GM12878 (cell line): ENCODE data around the gene VRK3. TPM values are rescaled to one million over a fixed set of nuclear protein-coding genes. Genes with fewer than 3 reads are reported as not detected.

Experiments
- ATAC-seq: fragments of 200-7000 bp; cut with Tn5 transposase; 3 replicates; pipeline ENCODE4 v1.9.1; 2020; ENCODE audit warnings: mild to moderate bottlenecking, moderate library complexity
- BruUV-seq: library from RNA; stranded (reverse); fragments of 400-500 nt; replicated peaks from 2 replicates; lab custom pipeline; 2021; lab: Mats Ljungman, UMichigan
- CTCF ChIA-PET: fragments of 300-600 bp; sonication (Branson Sonifier 250); formaldehyde crosslinking; extraction: SDS; loops from one replicate; lab custom pipeline; 2021; ENCODE audit warnings: inconsistent platforms; lab: Yijun Ruan, JAX
- POLR2A ChIA-PET: fragments of 350-600 bp; formaldehyde crosslinking; extraction: SDS; loops from one replicate; lab custom pipeline; 2021; ENCODE audit warnings: inconsistent platforms; lab: Charles Lee
- RAD21 ChIA-PET: fragments of 300-600 bp; sonication (Branson Sonifier 250); formaldehyde crosslinking; loops from one replicate; lab custom pipeline; 2023; ENCODE audit warnings: antibody characterized with exemption; ENCODE audit not compliant: unreplicated experiment; lab: Charles Lee
- SMC1A ChIA-PET: fragments of 300-600 bp; sonication (Branson Sonifier 250); formaldehyde crosslinking; loops from one replicate; lab custom pipeline; 2023; ENCODE audit not compliant: unreplicated experiment, uncharacterized antibody; lab: Charles Lee
- DNase-seq: peaks from one replicate; pipeline ENCODE4 v3.0.0-alpha.2; 2011; ENCODE audit warnings: low read depth, low spot score
- FAIRE-seq: peaks from 3 replicates; lab custom pipeline; 2011; peaks lifted over from hg19 to GRCh38; lab: Jason Lieb, UNC
- H2AFZ ChIP-seq: 2 replicates; pipeline ENCODE4 v1.6.0; 2011; ENCODE audit warnings: low read depth, low read length, control low read depth; ENCODE audit not compliant: control insufficient read depth
- H3K27ac ChIP-seq: 2 replicates; pipeline ENCODE4 v1.5.1; 2011; ENCODE audit warnings: control low read depth; ENCODE audit not compliant: control insufficient read depth, insufficient read depth
- H3K27me3 ChIP-seq, 2 experiments: replicated peaks in 1 of 2; 2 replicates each; pipeline versions ENCODE4 v1.6.0 to v1.6.1; 2011; ENCODE audit warnings: low read length in 1 of 2; ENCODE audit not compliant: control insufficient read depth in 2 of 2, insufficient read depth in 2 of 2
- H3K36me3 ChIP-seq, 2 experiments: 2 replicates each; pipeline ENCODE4 v1.5.1; 2011; ENCODE audit warnings: low read length in 1 of 2; ENCODE audit not compliant: control insufficient read depth in 2 of 2, insufficient read depth in 2 of 2
- H3K4me1 ChIP-seq: 2 replicates; pipeline ENCODE4 v1.6.1; 2011; ENCODE audit warnings: mild to moderate bottlenecking, low read length, moderate library complexity, mixed read lengths; ENCODE audit not compliant: control insufficient read depth, insufficient read depth
- H3K4me2 ChIP-seq: 2 replicates; pipeline ENCODE4 v1.6.0; 2011; ENCODE audit warnings: control low read depth; ENCODE audit not compliant: control insufficient read depth, insufficient read depth
- H3K4me3 ChIP-seq: fragments of 200-600 bp; sonication (generic); 2 replicates; pipeline ENCODE4 v1.5.1; 2016
- H3K79me2 ChIP-seq: 2 replicates; pipeline ENCODE4 v1.6.0; 2011; ENCODE audit warnings: low read length; ENCODE audit not compliant: control insufficient read depth, insufficient read depth
- H3K9ac ChIP-seq: 2 replicates; pipeline ENCODE4 v1.8.0; 2011; ENCODE audit warnings: low read length, control low read depth, mixed read lengths; ENCODE audit not compliant: control insufficient read depth, insufficient read depth
- H3K9me3 ChIP-seq: replicated peaks from 3 replicates; pipeline ENCODE4 v1.5.1; 2011; ENCODE audit warnings: mild to moderate bottlenecking, low read length; ENCODE audit not compliant: control insufficient read depth, insufficient read depth
- H4K20me1 ChIP-seq: 2 replicates; pipeline ENCODE4 v1.6.0; 2011; ENCODE audit not compliant: control insufficient read depth, insufficient read depth
- BMI1 ChIP-seq: fragments of 450-650 bp; IDR thresholded peaks from 2 replicates; pipeline ENCODE4 v1.6.1; 2016; ENCODE audit warnings: mild to moderate bottlenecking, moderate library complexity, borderline replicate concordance
- BRCA1 ChIP-seq: IDR thresholded peaks from 2 replicates; pipeline ENCODE4 v1.6.1; 2011; ENCODE audit warnings: low read depth, low read length, improper control_type of control experiment
- CUX1 ChIP-seq: IDR thresholded peaks from 2 replicates; pipeline ENCODE4 v1.6.1; 2012; ENCODE audit warnings: improper control_type of control experiment, low read depth, low read length; ENCODE audit not compliant: insufficient replicate concordance
- ELK1 ChIP-seq: IDR thresholded peaks from 2 replicates; pipeline ENCODE4 v1.6.1; 2012; ENCODE audit warnings: low read depth, low read length, improper control_type of control experiment
- GATAD2B ChIP-seq: fragments of 450-650 bp; conservative IDR thresholded peaks from 2 replicates; pipeline ENCODE4 v1.6.1; 2017; ENCODE audit warnings: low read depth, mild to moderate bottlenecking, moderate library complexity
- MXI1 ChIP-seq: fragments of 150-350 bp; IDR thresholded peaks from 2 replicates; pipeline ENCODE4 v1.6.1; 2011; ENCODE audit warnings: low read depth, mild to moderate bottlenecking, inconsistent platforms, low read length, improper control_type of control experiment
- NR2C2 ChIP-seq: IDR thresholded peaks from 2 replicates; pipeline ENCODE4 v1.6.1; 2011; ENCODE audit warnings: borderline replicate concordance, low read depth; ENCODE audit not compliant: control insufficient read depth, insufficient read length
- RB1 ChIP-seq: fragments of 450-650 bp; formaldehyde crosslinking; IDR thresholded peaks from 2 replicates; pipeline ENCODE4 v1.6.1; 2017; ENCODE audit warnings: mild to moderate bottlenecking, borderline replicate concordance
- SMARCA5 ChIP-seq: fragments of 450-650 bp; IDR thresholded peaks from 2 replicates; pipeline ENCODE4 v1.6.1; 2017; ENCODE audit warnings: mild to moderate bottlenecking
- ZNF687 ChIP-seq: fragments of 450-650 bp; IDR thresholded peaks from 2 replicates; pipeline ENCODE4 v1.6.1; 2017; ENCODE audit warnings: mild to moderate bottlenecking, moderate library complexity
- WGBS: methylation state at CpG from one replicate; pipeline ENCODE4 v1.1.6; 2016; ENCODE audit warnings: low lambda C conversion rate; ENCODE audit not compliant: insufficient replicate concordance, insufficient coverage; ENCODE audit errors: missing lambda C conversion rate; 5-methylcytosine and 5-hydroxymethylcytosine counted together
- in situ Hi-C: fragments of 300-500 bp; cut with MboI; formaldehyde crosslinking; loops from 9 replicates; pipeline ENCODE4 v1.14.3; 2018; ENCODE audit warnings: mixed read lengths
- intact Hi-C: fragments of 100-400 bp; cut with micrococcal nuclease; formaldehyde crosslinking; loops from one replicate; pipeline ENCODE4 v1.14.2; 2022; ENCODE audit not compliant: unreplicated experiment
- polyA plus RNA-seq, 11 experiments: library from polyadenylated mRNA; depleted of rRNA in 4 of 11; unstranded in 6 of 11; stranded (reverse) in 5 of 11; fragments of >200 nt; fragmentation: Nextera tagmentation in 4 of 11; fragmentation: Illumina TruSeq in 1 of 11; extraction: Ambion mirVana in 4 of 11; extraction: Trizol in 1 of 11; gene quantifications; 1 replicate in 1 of 11; 2 replicates in 10 of 11; pipeline versions ENCODE4 v1.2.1 to v1.2.3, GENCODE V29; 2011 to 2016; ENCODE audit warnings: inconsistent platforms in 2 of 11, missing spikeins in 2 of 11, low read depth in 1 of 11
- total RNA-seq, 4 experiments: library from RNA; depleted of rRNA in 3 of 4; stranded (reverse); fragments of >200 nt in 3 of 4; fragmentation: Illumina TruSeq in 1 of 4; extraction: Trizol in 1 of 4; gene quantifications; 2 replicates each; pipeline versions ENCODE4 v1.2.1 to v1.2.3, GENCODE V29; 2013 to 2021

The VRK3 gene
- total and polyA plus RNA-seq, 10 of the 15 experiments (the other 5 are each of a cell fraction or from before 2014, with no cell fraction given): 17.3 to 61.9 (median 35.5) TPM

- H3K9me3 ChIP-seq: peaks cover 13% of the 10 kb centered on the region
- peaks cover 50% of the 10 kb centered on the region in 2 experiments for H3K36me3 ChIP-seq
- intact Hi-C loops (no loop called here), in situ Hi-C loops (no loop called here)
- RAD21 ChIA-PET: no interaction called here
- no peaks in the 10 kb centered on the region for H4K20me1 ChIP-seq
- H3K4me1 ChIP-seq: no peaks in the 10 kb centered on the region
- H3K27ac ChIP-seq: no peak overlapping the region
- FAIRE-seq (no peak), DNase-seq (no peak), ATAC-seq (no peak)
- H3K4me3 ChIP-seq: no peak overlapping the region
- no peak overlapping the region for H3K4me2 ChIP-seq
- SMC1A ChIA-PET: no interaction called here
- no peak overlapping the region for H3K9ac ChIP-seq
- POLR2A ChIA-PET: no interaction called here
- 100% methylated on average over 3 of the region's 3 CpGs for WGBS
- no peaks in the 10 kb centered on the region for H3K27me3 ChIP-seq
- CTCF ChIA-PET: interaction anchor here (0.6 kb wide), 1 partner anchor 17 kb away, joined by 4 read pairs; no protein-coding TSS in a partner anchor
- BruUV-seq: no TSS peak
- H2AFZ ChIP-seq: no peak overlapping the region
- no peaks in the 10 kb centered on the region for H3K79me2 ChIP-seq
- no peak for TF ChIP-seq BRCA1
- TF ChIP-seq NR2C2: no peak
- TF ChIP-seq BMI1: no peak
- no peak for TF ChIP-seq SMARCA5
- no peak for TF ChIP-seq MXI1
- no peak for TF ChIP-seq RB1
- no peak for TF ChIP-seq ELK1
- no peak for TF ChIP-seq CUX1
- TF ChIP-seq GATAD2B: no peak
- TF ChIP-seq ZNF687: no peak
These were observed 14.8 kb upstream of the VRK3 start for GRCh38 chr19:50039968-50040367.
